ENCODE data around the gene CEACAM3.

Gene CEACAM3

DNA sequence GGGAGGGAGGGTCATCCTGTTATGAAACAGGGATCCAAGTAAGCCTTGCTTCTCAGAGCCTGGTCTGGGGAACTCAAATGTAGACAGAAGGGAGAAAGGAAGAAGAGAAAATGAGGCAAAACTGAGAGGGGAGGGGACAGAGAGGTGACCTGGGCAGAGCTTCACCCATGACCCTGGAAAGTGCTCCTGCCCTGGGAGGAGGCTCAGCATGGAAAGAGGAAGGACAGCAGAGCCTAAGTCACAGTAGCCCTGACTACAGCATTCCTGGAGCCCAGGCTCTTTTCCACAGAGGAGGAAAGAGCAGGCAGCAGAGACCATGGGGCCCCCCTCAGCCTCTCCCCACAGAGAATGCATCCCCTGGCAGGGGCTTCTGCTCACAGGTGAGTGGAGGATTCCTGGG lies at the start of gene CEACAM3:
CEACAM3 (plus strand) TSS at position 226 of the 400 bp plus-strand sequence; CDS start at position 317, 91 bp downstream.
- TF ChIP-seq ZNF184 (tag by site-specific recombination; IDR thresholded peaks at IDR 0.05) (no peak), ZNF660 (tag by site-specific recombination; IDR thresholded peaks at IDR 0.05) (no peak), MEIS1 (CRISPR knock-in tag; IDR thresholded peaks at IDR 0.05; ENCODE audit: borderline replicate concordance) (no peak), ZNF560 (tag by site-specific recombination; IDR thresholded peaks at IDR 0.05; ENCODE audit: borderline replicate concordance) (no peak), GFI1B (tag by site-specific recombination; IDR thresholded peaks at IDR 0.05) (no peak), ZNF791 (tag by site-specific recombination; IDR thresholded peaks at IDR 0.05) (no peak), ZNF121 (tag by site-specific recombination; IDR thresholded peaks at IDR 0.05) (no peak), ZNF174 (tag by site-specific recombination; IDR thresholded peaks at IDR 0.05) (no peak), ZNF426 (tag by site-specific recombination; IDR thresholded peaks at IDR 0.05) (no peak), ZNF707 (tag by site-specific recombination; IDR thresholded peaks at IDR 0.05) (no peak), ZNF19 (tag by site-specific recombination; IDR thresholded peaks at IDR 0.05; ENCODE audit: low read depth) (no peak), ZNF629 (tag by site-specific recombination; IDR thresholded peaks at IDR 0.05) (no peak), SCRT2 (tag by site-specific recombination; IDR thresholded peaks at IDR 0.05) (no peak), GLIS1 (tag by site-specific recombination; IDR thresholded peaks at IDR 0.05) (no peak), ZBTB21 (tag by site-specific recombination; IDR thresholded peaks at IDR 0.05) (no peak)
- TF ChIP-seq, protein P1, sequence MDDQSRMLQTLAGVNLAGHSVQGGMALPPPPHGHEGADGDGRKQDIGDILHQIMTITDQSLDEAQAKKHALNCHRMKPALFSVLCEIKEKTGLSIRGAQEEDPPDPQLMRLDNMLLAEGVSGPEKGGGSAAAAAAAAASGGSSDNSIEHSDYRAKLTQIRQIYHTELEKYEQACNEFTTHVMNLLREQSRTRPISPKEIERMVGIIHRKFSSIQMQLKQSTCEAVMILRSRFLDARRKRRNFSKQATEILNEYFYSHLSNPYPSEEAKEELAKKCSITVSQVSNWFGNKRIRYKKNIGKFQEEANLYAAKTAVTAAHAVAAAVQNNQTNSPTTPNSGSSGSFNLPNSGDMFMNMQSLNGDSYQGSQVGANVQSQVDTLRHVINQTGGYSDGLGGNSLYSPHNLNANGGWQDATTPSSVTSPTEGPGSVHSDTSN (CRISPR knock-in tag; IDR thresholded peaks at IDR 0.05): no peak
- TF ChIP-seq, protein P2, sequence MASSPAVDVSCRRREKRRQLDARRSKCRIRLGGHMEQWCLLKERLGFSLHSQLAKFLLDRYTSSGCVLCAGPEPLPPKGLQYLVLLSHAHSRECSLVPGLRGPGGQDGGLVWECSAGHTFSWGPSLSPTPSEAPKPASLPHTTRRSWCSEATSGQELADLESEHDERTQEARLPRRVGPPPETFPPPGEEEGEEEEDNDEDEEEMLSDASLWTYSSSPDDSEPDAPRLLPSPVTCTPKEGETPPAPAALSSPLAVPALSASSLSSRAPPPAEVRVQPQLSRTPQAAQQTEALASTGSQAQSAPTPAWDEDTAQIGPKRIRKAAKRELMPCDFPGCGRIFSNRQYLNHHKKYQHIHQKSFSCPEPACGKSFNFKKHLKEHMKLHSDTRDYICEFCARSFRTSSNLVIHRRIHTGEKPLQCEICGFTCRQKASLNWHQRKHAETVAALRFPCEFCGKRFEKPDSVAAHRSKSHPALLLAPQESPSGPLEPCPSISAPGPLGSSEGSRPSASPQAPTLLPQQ (tag by site-specific recombination; IDR thresholded peaks at IDR 0.05): no peak
- H3K36me3 ChIP-seq (ENCODE audit: control insufficient read depth in 2 of 2, insufficient read depth in 1 of 2, low read length in 2 of 2): no peaks in the 10 kb centered on the region
- POLR2A ChIA-PET: no interaction called here
- CTCF ChIA-PET: interaction anchor here (0.8 to 8.3 kb wide), 17 partner anchors 9 to 222 kb away, joined by 3 to 202 read pairs (median 9); partner anchors contain the start of gene CEACAM6
- no peaks in the 10 kb centered on the region for H3K4me1 ChIP-seq (ENCODE audit: control insufficient read depth, insufficient read depth, low read length)
- no peak within 1 kb of the TSS for H3K27ac ChIP-seq (ENCODE audit: extremely low read depth, low read depth, low read length)
- H3K4me3 ChIP-seq (ENCODE audit: low read depth, low read length): no peak within 1 kb of the TSS
- H3K9me3 ChIP-seq (ENCODE audit: control insufficient read depth, insufficient read depth, low read depth, low read length): no peaks in the 10 kb centered on the region

DNA sequence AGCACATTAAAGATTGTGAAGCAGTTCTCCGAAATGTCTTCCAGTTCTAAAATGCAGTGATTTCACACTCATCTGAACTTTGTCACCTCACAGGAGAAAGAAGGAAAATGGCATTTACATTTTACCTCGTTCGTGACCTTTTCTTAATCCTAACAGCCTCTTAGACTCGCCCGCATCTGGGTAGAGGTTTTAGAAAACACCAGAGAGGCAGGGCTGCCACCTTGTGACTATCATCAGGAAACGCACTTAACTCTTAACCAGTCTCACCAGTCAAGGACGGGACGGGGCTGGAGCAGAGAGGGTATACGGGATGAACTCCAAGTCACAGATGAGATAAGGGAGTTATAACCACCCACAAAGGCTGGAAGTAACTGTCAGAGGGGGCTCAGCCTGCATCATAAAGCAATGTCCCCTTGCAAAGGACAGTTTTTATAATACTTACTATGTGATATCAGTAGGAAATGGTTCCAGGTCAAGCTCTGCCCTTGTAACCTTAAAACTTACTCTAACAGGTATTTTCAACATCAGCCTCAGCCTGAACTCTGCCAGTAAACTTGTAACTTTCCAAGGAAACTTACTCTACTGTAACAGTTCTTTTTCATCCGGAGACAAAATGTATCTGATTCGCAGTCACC lies 49.7 kb upstream of the CEACAM3 start:
- Histone ChIP-seq H3K9me3 (ENCODE audit: control insufficient read depth, insufficient read depth, low read depth, low read length) (no peaks in the 10 kb centered on the region), H3K36me3 (ENCODE audit: control insufficient read depth in 2 of 2, insufficient read depth in 1 of 2, low read length in 2 of 2) (no peaks in the 10 kb centered on the region), H3K4me3 (ENCODE audit: low read depth, low read length) (no peak overlapping the region), H3K27ac (ENCODE audit: extremely low read depth, low read depth, low read length) (no peak overlapping the region), H3K4me1 (ENCODE audit: control insufficient read depth, insufficient read depth, low read length) (peaks cover 8% of the 10 kb centered on the region; the same call in 1 of the 2 replicates)
- CTCF ChIA-PET: interaction anchor here (0.6 to 7.1 kb wide), 29 partner anchors 9 to 1603 kb away, joined by 3 to 121 read pairs (median 6); partner anchors contain the start of genes CEACAM5 and CEACAM6
- POLR2A ChIA-PET: no interaction called here
- TF ChIP-seq ZNF654 (tag by site-specific recombination; IDR thresholded peaks at IDR 0.05; ENCODE audit: low read depth) (peak; percentile 91), ZFP41 (tag by site-specific recombination; IDR thresholded peaks at IDR 0.05; ENCODE audit: borderline replicate concordance) (no peak), ZNF660 (tag by site-specific recombination; IDR thresholded peaks at IDR 0.05) (peak; percentile 67; the same call in 1 of the 2 replicates), ZNF76 (tag by site-specific recombination; IDR thresholded peaks at IDR 0.05; ENCODE audit: borderline replicate concordance, low read depth) (no peak), BCL11B (tag by site-specific recombination; IDR thresholded peaks at IDR 0.05; ENCODE audit: low read depth) (no peak), FEZF1 (tag by site-specific recombination; IDR thresholded peaks at IDR 0.05) (no peak), GFI1B (tag by site-specific recombination; IDR thresholded peaks at IDR 0.05) (no peak), ZNF629 (tag by site-specific recombination; IDR thresholded peaks at IDR 0.05) (no peak), ZNF544 (tag by site-specific recombination; IDR thresholded peaks at IDR 0.05) (no peak), ZBTB7A (tag by site-specific recombination; IDR thresholded peaks at IDR 0.05; ENCODE audit: low read depth) (no peak), SETDB1 (IDR thresholded peaks at IDR 0.05; ENCODE audit: insufficient read length, low read length) (no peak), ZFP3 (tag by site-specific recombination; IDR thresholded peaks at IDR 0.05; ENCODE audit: low read depth) (no peak)
- TF ChIP-seq, protein P3, sequence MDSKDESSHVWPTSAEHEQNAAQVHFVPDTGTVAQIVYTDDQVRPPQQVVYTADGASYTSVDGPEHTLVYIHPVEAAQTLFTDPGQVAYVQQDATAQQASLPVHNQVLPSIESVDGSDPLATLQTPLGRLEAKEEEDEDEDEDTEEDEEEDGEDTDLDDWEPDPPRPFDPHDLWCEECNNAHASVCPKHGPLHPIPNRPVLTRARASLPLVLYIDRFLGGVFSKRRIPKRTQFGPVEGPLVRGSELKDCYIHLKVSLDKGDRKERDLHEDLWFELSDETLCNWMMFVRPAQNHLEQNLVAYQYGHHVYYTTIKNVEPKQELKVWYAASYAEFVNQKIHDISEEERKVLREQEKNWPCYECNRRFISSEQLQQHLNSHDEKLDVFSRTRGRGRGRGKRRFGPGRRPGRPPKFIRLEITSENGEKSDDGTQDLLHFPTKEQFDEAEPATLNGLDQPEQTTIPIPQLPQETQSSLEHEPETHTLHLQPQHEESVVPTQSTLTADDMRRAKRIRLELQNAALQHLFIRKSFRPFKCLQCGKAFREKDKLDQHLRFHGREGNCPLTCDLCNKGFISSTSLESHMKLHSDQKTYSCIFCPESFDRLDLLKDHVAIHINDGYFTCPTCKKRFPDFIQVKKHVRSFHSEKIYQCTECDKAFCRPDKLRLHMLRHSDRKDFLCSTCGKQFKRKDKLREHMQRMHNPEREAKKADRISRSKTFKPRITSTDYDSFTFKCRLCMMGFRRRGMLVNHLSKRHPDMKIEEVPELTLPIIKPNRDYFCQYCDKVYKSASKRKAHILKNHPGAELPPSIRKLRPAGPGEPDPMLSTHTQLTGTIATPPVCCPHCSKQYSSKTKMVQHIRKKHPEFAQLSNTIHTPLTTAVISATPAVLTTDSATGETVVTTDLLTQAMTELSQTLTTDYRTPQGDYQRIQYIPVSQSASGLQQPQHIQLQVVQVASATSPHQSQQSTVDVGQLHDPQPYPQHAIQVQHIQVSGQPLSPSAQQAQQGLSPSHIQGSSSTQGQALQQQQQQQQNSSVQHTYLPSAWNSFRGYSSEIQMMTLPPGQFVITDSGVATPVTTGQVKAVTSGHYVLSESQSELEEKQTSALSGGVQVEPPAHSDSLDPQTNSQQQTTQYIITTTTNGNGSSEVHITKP (tag by site-specific recombination; IDR thresholded peaks at IDR 0.05): peak; percentile 55; the same call in 1 of the 2 replicates
- TF ChIP-seq, protein P4, sequence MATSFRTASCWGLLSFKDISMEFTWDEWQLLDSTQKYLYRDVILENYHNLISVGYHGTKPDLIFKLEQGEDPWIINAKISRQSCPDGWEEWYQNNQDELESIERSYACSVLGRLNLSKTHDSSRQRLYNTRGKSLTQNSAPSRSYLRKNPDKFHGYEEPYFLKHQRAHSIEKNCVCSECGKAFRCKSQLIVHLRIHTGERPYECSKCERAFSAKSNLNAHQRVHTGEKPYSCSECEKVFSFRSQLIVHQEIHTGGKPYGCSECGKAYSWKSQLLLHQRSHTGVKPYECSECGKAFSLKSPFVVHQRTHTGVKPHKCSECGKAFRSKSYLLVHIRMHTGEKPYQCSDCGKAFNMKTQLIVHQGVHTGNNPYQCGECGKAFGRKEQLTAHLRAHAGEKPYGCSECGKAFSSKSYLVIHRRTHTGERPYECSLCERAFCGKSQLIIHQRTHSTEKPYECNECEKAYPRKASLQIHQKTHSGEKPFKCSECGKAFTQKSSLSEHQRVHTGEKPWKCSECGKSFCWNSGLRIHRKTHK (tag by site-specific recombination; IDR thresholded peaks at IDR 0.05): no peak
